ENCODE measurements around the gene ALDH5A1. TPM values are rescaled to one million over a fixed set of nuclear protein-coding genes. Genes with fewer than 3 reads are reported as not detected.

ALDH5A1 gene
- total and polyA plus RNA-seq, 10 of the 15 experiments (the other 5 are each of a cell fraction or from before 2014, with no cell fraction given): 2.6 to 13.8 (median 9.3) TPM

- Histone ChIP-seq H3K4me2 (ENCODE audit: control insufficient read depth, insufficient read depth) (no peak overlapping the region), H3K27ac (ENCODE audit: control insufficient read depth, insufficient read depth) (no peak overlapping the region), H4K20me1 (ENCODE audit: control insufficient read depth, insufficient read depth) (no peaks in the 10 kb centered on the region), H3K9ac (ENCODE audit: control insufficient read depth, insufficient read depth, low read length) (no peak overlapping the region), H3K36me3 (ENCODE audit: control insufficient read depth in 2 of 2, insufficient read depth in 2 of 2, low read length in 1 of 2) (no peaks in the 10 kb centered on the region), H3K4me1 (ENCODE audit: control insufficient read depth, insufficient read depth, low read length) (no peaks in the 10 kb centered on the region), H3K4me3 (no peak overlapping the region), H3K79me2 (ENCODE audit: control insufficient read depth, insufficient read depth, low read length) (no peaks in the 10 kb centered on the region), H3K9me3 (replicated peaks; ENCODE audit: control insufficient read depth, insufficient read depth, low read length) (no peaks in the 10 kb centered on the region), H2AFZ (ENCODE audit: control insufficient read depth, low read depth, low read length) (no peak overlapping the region), H3K27me3 (replicated peaks in 1 of 2; ENCODE audit: control insufficient read depth in 2 of 2, insufficient read depth in 2 of 2, low read length in 1 of 2) (no peaks in the 10 kb centered on the region)
- POLR2A ChIA-PET: no interaction called here
- CTCF ChIA-PET: interaction anchor here (0.5 to 0.7 kb wide), 2 partner anchors 160 to 576 kb away, joined by 3 to 4 read pairs; no protein-coding TSS in a partner anchor
- in situ Hi-C loops (cut with MboI): no loop called here
- WGBS (ENCODE audit: insufficient coverage, insufficient replicate concordance, low lambda C conversion rate, missing lambda C conversion rate): 69% methylated on average over 7 of the region's 7 CpGs
- intact Hi-C loops (cut with micrococcal nuclease; ENCODE audit: unreplicated experiment): no loop called here
- no peak for DNase-seq (ENCODE audit: low read depth, low spot score)
- ATAC-seq: no peak
- RAD21 ChIA-PET (ENCODE audit: unreplicated experiment): interaction anchor here (0.5 kb wide), 1 partner anchor 54 kb away, joined by 3 read pairs; no protein-coding TSS in a partner anchor
- FAIRE-seq: no peak
- TF ChIP-seq, protein P1, sequence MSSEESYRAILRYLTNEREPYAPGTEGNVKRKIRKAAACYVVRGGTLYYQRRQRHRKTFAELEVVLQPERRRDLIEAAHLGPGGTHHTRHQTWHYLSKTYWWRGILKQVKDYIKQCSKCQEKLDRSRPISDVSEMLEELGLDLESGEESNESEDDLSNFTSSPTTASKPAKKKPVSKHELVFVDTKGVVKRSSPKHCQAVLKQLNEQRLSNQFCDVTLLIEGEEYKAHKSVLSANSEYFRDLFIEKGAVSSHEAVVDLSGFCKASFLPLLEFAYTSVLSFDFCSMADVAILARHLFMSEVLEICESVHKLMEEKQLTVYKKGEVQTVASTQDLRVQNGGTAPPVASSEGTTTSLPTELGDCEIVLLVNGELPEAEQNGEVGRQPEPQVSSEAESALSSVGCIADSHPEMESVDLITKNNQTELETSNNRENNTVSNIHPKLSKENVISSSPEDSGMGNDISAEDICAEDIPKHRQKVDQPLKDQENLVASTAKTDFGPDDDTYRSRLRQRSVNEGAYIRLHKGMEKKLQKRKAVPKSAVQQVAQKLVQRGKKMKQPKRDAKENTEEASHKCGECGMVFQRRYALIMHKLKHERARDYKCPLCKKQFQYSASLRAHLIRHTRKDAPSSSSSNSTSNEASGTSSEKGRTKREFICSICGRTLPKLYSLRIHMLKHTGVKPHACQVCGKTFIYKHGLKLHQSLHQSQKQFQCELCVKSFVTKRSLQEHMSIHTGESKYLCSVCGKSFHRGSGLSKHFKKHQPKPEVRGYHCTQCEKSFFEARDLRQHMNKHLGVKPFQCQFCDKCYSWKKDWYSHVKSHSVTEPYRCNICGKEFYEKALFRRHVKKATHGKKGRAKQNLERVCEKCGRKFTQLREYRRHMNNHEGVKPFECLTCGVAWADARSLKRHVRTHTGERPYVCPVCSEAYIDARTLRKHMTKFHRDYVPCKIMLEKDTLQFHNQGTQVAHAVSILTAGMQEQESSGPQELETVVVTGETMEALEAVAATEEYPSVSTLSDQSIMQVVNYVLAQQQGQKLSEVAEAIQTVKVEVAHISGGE (CRISPR knock-in tag; IDR thresholded peaks at IDR 0.05): no peak
- TF ChIP-seq BMI1 (IDR thresholded peaks at IDR 0.05; ENCODE audit: borderline replicate concordance): no peak
- no peak for TF ChIP-seq NBN (IDR thresholded peaks at IDR 0.05)
- no peak for TF ChIP-seq SMARCA5 (IDR thresholded peaks at IDR 0.05)
- TF ChIP-seq KAT2A (conservative IDR thresholded peaks at IDR 0.05; ENCODE audit: control insufficient read depth, low read depth, low read length): no peak
- no peak for TF ChIP-seq BACH1 (IDR thresholded peaks at IDR 0.05; ENCODE audit: borderline replicate concordance)
- no peak for TF ChIP-seq ZNF24 (IDR thresholded peaks at IDR 0.05)
- no peak for TF ChIP-seq FOXK2 (IDR thresholded peaks at IDR 0.05)
- no peak for TF ChIP-seq TCF12 (IDR thresholded peaks at IDR 0.05; ENCODE audit: low read depth, low read length)
- no peak for TF ChIP-seq YBX1 (IDR thresholded peaks at IDR 0.05)
- no peak for TF ChIP-seq MXI1 (IDR thresholded peaks at IDR 0.05; ENCODE audit: low read depth, low read length)
- no peak for TF ChIP-seq TCF7 (IDR thresholded peaks at IDR 0.05; ENCODE audit: borderline replicate concordance)
- TF ChIP-seq MTA2 (IDR thresholded peaks at IDR 0.05; ENCODE audit: low read depth): no peak
- TF ChIP-seq CBFB (IDR thresholded peaks at IDR 0.05; ENCODE audit: low read depth): no peak
- TF ChIP-seq PAX8 (IDR thresholded peaks at IDR 0.05): no peak
- no peak for TF ChIP-seq KLF5 (IDR thresholded peaks at IDR 0.05; ENCODE audit: partially characterized antibody)
- BruUV-seq (replicated peaks): no TSS peak
- SMC1A ChIA-PET (ENCODE audit: uncharacterized antibody, unreplicated experiment): interaction anchor here (0.9 kb wide), 1 partner anchor 25 kb away, joined by 3 read pairs; no protein-coding TSS in a partner anchor
Measured at GRCh38 chr6:24469811-24470210, 25.0 kb upstream of the ALDH5A1 start.
